ENCODE measurements around the gene MORN2. TPM values are rescaled to one million over a fixed set of nuclear protein-coding genes. Genes with fewer than 3 reads are reported as not detected.
A peak's percentile ranks its signal among the peaks of the same experiment; 100 is the strongest.
"Not testable (repeated sequence)": the region's sequence is repeated elsewhere in the genome, so short reads cannot be mapped to it uniquely, and the experiment has no call there.

MORN2 gene
- total RNA-seq (2012; rRNA removed) = 18.8 and 24.0 TPM in 2 replicates

- H3K9ac ChIP-seq (ENCODE audit: low read depth, low read length) = peak within 1 kb of the TSS; percentile 91
- H3K4me3 ChIP-seq (ENCODE audit: low read length) = peak within 1 kb of the TSS; percentile 99
- H3K4me2 ChIP-seq (ENCODE audit: low read length) = peak within 1 kb of the TSS; percentile 91
- H3K9me3 ChIP-seq (replicated peaks; ENCODE audit: low read length) = no peaks in the 10 kb centered on the region
- H3K27me3 ChIP-seq (ENCODE audit: control insufficient read depth, insufficient read depth, low read length) = no peaks in the 10 kb centered on the region
- no peaks in the 10 kb centered on the region for H3K36me3 ChIP-seq (ENCODE audit: insufficient read depth, low read length)
- H3K4me1 ChIP-seq (ENCODE audit: control insufficient read depth, insufficient read depth, low read length) = peaks cover 12% of the 10 kb centered on the region
These were observed at the start of gene MORN2, which contains the start of gene DHX57 for GRCh38 chr2:38875576-38876367. Gene MORN2, plus strand, starts transcription at chr2:38875976. Gene DHX57, minus strand, starts transcription at chr2:38875934. Its CDS starts 7,529 bp downstream, at chr2:38868405.

GRCh38 chr2:38827539-38828145 is 48.1 kb upstream of the MORN2 start:
- not testable (repeated sequence) for H3K4me1 ChIP-seq (ENCODE audit: control insufficient read depth, insufficient read depth, low read length); H3K9me3 ChIP-seq (replicated peaks; ENCODE audit: low read length); H3K4me3 ChIP-seq (ENCODE audit: low read length); H3K9ac ChIP-seq (ENCODE audit: low read depth, low read length); H3K27me3 ChIP-seq (ENCODE audit: control insufficient read depth, insufficient read depth, low read length)
- Histone ChIP-seq H3K36me3 (ENCODE audit: insufficient read depth, low read length) (peaks cover 29% of the 10 kb centered on the region), H3K4me2 (ENCODE audit: low read length) (peak overlapping the region; percentile 64)

GRCh38 chr2:38828460-38828859 is 47.3 kb upstream of the MORN2 start:
- no peak overlapping the region for H3K4me3 ChIP-seq (ENCODE audit: low read length)
- no peak overlapping the region for H3K4me2 ChIP-seq (ENCODE audit: low read length)
- peaks cover 8% of the 10 kb centered on the region for H3K4me1 ChIP-seq (ENCODE audit: control insufficient read depth, insufficient read depth, low read length)
- no peaks in the 10 kb centered on the region for H3K27me3 ChIP-seq (ENCODE audit: control insufficient read depth, insufficient read depth, low read length)
- no peak overlapping the region for H3K9ac ChIP-seq (ENCODE audit: low read depth, low read length)
- H3K9me3 ChIP-seq (replicated peaks; ENCODE audit: low read length) = no peaks in the 10 kb centered on the region
- peaks cover 26% of the 10 kb centered on the region for H3K36me3 ChIP-seq (ENCODE audit: insufficient read depth, low read length)

GRCh38 chr2:38829971-38830370 is 45.8 kb upstream of the MORN2 start:
- Histone ChIP-seq H3K27me3 (ENCODE audit: control insufficient read depth, insufficient read depth, low read length) (no peaks in the 10 kb centered on the region), H3K4me2 (ENCODE audit: low read length) (no peak overlapping the region), H3K4me3 (ENCODE audit: low read length) (no peak overlapping the region), H3K9me3 (replicated peaks; ENCODE audit: low read length) (no peaks in the 10 kb centered on the region), H3K4me1 (ENCODE audit: control insufficient read depth, insufficient read depth, low read length) (peaks cover 8% of the 10 kb centered on the region), H3K36me3 (ENCODE audit: insufficient read depth, low read length) (peaks cover 25% of the 10 kb centered on the region), H3K9ac (ENCODE audit: low read depth, low read length) (no peak overlapping the region)

- H3K27me3 ChIP-seq (ENCODE audit: control insufficient read depth, insufficient read depth, low read length) = no peaks in the 10 kb centered on the region
- H3K4me2 ChIP-seq (ENCODE audit: low read length) = no peak overlapping the region
- peaks cover 27% of the 10 kb centered on the region for H3K36me3 ChIP-seq (ENCODE audit: insufficient read depth, low read length)
- no peak overlapping the region for H3K4me3 ChIP-seq (ENCODE audit: low read length)
- peaks cover 8% of the 10 kb centered on the region for H3K4me1 ChIP-seq (ENCODE audit: control insufficient read depth, insufficient read depth, low read length)
- no peak overlapping the region for H3K9ac ChIP-seq (ENCODE audit: low read depth, low read length)
- H3K9me3 ChIP-seq (replicated peaks; ENCODE audit: low read length) = no peaks in the 10 kb centered on the region
These were observed 45.1 kb upstream of the MORN2 start for GRCh38 chr2:38830526-38831159.

- Histone ChIP-seq H3K4me2 (ENCODE audit: low read length) (no peak overlapping the region), H3K4me3 (ENCODE audit: low read length) (no peak overlapping the region), H3K9me3 (replicated peaks; ENCODE audit: low read length) (no peaks in the 10 kb centered on the region), H3K27me3 (ENCODE audit: control insufficient read depth, insufficient read depth, low read length) (no peaks in the 10 kb centered on the region), H3K4me1 (ENCODE audit: control insufficient read depth, insufficient read depth, low read length) (no peaks in the 10 kb centered on the region), H3K36me3 (ENCODE audit: insufficient read depth, low read length) (peaks cover 29% of the 10 kb centered on the region), H3K9ac (ENCODE audit: low read depth, low read length) (no peak overlapping the region)
These were observed 40.7 kb upstream of the MORN2 start for GRCh38 chr2:38835015-38835601.

- Histone ChIP-seq H3K4me2 (ENCODE audit: low read length) (no peak overlapping the region), H3K27me3 (ENCODE audit: control insufficient read depth, insufficient read depth, low read length) (no peaks in the 10 kb centered on the region), H3K36me3 (ENCODE audit: insufficient read depth, low read length) (peaks cover 26% of the 10 kb centered on the region), H3K9me3 (replicated peaks; ENCODE audit: low read length) (no peaks in the 10 kb centered on the region), H3K4me1 (ENCODE audit: control insufficient read depth, insufficient read depth, low read length) (no peaks in the 10 kb centered on the region), H3K4me3 (ENCODE audit: low read length) (no peak overlapping the region), H3K9ac (ENCODE audit: low read depth, low read length) (no peak overlapping the region)
These were observed 39.8 kb upstream of the MORN2 start for GRCh38 chr2:38835990-38836389.

GRCh38 chr2:38836791-38837190 is 39.0 kb upstream of the MORN2 start:
- H3K9me3 ChIP-seq (replicated peaks; ENCODE audit: low read length) = no peaks in the 10 kb centered on the region
- H3K36me3 ChIP-seq (ENCODE audit: insufficient read depth, low read length) = peaks cover 31% of the 10 kb centered on the region
- no peak overlapping the region for H3K4me3 ChIP-seq (ENCODE audit: low read length)
- H3K4me1 ChIP-seq (ENCODE audit: control insufficient read depth, insufficient read depth, low read length) = no peaks in the 10 kb centered on the region
- H3K27me3 ChIP-seq (ENCODE audit: control insufficient read depth, insufficient read depth, low read length) = no peaks in the 10 kb centered on the region
- H3K9ac ChIP-seq (ENCODE audit: low read depth, low read length) = no peak overlapping the region
- no peak overlapping the region for H3K4me2 ChIP-seq (ENCODE audit: low read length)

- Histone ChIP-seq H3K4me2 (ENCODE audit: low read length) (no peak overlapping the region), H3K9me3 (replicated peaks; ENCODE audit: low read length) (no peaks in the 10 kb centered on the region), H3K9ac (ENCODE audit: low read depth, low read length) (no peak overlapping the region), H3K4me3 (ENCODE audit: low read length) (no peak overlapping the region), H3K27me3 (ENCODE audit: control insufficient read depth, insufficient read depth, low read length) (no peaks in the 10 kb centered on the region), H3K4me1 (ENCODE audit: control insufficient read depth, insufficient read depth, low read length) (no peaks in the 10 kb centered on the region), H3K36me3 (ENCODE audit: insufficient read depth, low read length) (peaks cover 24% of the 10 kb centered on the region)
These were observed 25.7 kb upstream of the MORN2 start for GRCh38 chr2:38850045-38850444.

- Histone ChIP-seq H3K27me3 (ENCODE audit: control insufficient read depth, insufficient read depth, low read length) (no peaks in the 10 kb centered on the region), H3K36me3 (ENCODE audit: insufficient read depth, low read length) (peaks cover 43% of the 10 kb centered on the region), H3K9ac (ENCODE audit: low read depth, low read length) (no peak overlapping the region), H3K4me2 (ENCODE audit: low read length) (no peak overlapping the region), H3K4me3 (ENCODE audit: low read length) (no peak overlapping the region), H3K4me1 (ENCODE audit: control insufficient read depth, insufficient read depth, low read length) (no peaks in the 10 kb centered on the region), H3K9me3 (replicated peaks; ENCODE audit: low read length) (no peaks in the 10 kb centered on the region)
These were observed 19.6 kb upstream of the MORN2 start for GRCh38 chr2:38856165-38856564.

- no peaks in the 10 kb centered on the region for H3K27me3 ChIP-seq (ENCODE audit: control insufficient read depth, insufficient read depth, low read length)
- no peak overlapping the region for H3K4me2 ChIP-seq (ENCODE audit: low read length)
- no peaks in the 10 kb centered on the region for H3K9me3 ChIP-seq (replicated peaks; ENCODE audit: low read length)
- peaks cover 47% of the 10 kb centered on the region for H3K36me3 ChIP-seq (ENCODE audit: insufficient read depth, low read length)
- H3K4me3 ChIP-seq (ENCODE audit: low read length) = no peak overlapping the region
- H3K4me1 ChIP-seq (ENCODE audit: control insufficient read depth, insufficient read depth, low read length) = no peaks in the 10 kb centered on the region
- no peak overlapping the region for H3K9ac ChIP-seq (ENCODE audit: low read depth, low read length)
These were observed 13.3 kb upstream of the MORN2 start for GRCh38 chr2:38862476-38862875.
